ENCODE data around the gene NISCH.

The NISCH gene

GRCh38 chr3:52468336-52468735, 12.9 kb downstream of the NISCH start:
- intact Hi-C loops (cut with DNase I) = no loop called here
- peak in 1 of 10 donors; percentile 60 for DNase-seq

DNA sequence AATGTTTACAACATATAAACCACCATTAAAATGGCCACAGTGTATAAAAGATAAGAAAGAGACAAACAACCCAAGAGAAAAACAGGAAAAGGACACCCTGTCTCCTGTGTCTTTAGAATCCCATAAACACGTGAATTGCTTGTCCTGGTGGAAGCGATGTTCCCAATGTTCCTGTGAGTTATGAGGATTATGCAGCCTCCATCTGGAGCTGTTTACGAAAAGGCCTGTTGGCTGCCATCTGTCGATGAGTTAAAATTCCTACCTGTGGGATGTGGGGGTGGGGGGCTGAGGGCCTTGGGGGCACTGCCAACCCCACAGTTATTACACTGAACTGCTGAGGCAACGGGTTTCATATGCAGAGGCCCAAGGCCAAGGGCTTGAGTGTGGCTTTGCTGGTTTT, 13.6 kb downstream of the NISCH start:
- no peak for DNase-seq
- intact Hi-C loops (cut with DNase I) = no loop called here

DNA sequence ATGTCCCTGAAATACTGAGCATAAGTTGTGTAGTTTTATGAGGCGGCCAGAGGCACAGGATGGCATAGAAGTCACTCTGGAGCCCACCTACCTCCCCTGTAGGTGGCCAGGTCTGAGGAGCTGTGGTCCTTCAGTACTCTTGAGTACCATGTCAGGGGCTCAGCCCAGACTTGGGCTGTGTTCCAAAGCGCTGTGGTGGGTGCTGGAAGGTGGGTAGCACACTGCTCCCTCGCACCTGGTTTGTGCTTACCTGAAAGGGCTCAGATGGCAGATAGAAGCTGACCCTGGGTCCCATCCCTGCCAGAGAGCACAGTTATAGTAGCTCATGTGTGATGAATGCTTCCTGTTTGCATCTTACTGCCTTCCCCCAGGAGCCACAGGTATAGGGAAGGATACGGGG, 15.5 kb downstream of the NISCH start:
- intact Hi-C loops (cut with DNase I) = no loop called here
- DNase-seq = no peak

DNA sequence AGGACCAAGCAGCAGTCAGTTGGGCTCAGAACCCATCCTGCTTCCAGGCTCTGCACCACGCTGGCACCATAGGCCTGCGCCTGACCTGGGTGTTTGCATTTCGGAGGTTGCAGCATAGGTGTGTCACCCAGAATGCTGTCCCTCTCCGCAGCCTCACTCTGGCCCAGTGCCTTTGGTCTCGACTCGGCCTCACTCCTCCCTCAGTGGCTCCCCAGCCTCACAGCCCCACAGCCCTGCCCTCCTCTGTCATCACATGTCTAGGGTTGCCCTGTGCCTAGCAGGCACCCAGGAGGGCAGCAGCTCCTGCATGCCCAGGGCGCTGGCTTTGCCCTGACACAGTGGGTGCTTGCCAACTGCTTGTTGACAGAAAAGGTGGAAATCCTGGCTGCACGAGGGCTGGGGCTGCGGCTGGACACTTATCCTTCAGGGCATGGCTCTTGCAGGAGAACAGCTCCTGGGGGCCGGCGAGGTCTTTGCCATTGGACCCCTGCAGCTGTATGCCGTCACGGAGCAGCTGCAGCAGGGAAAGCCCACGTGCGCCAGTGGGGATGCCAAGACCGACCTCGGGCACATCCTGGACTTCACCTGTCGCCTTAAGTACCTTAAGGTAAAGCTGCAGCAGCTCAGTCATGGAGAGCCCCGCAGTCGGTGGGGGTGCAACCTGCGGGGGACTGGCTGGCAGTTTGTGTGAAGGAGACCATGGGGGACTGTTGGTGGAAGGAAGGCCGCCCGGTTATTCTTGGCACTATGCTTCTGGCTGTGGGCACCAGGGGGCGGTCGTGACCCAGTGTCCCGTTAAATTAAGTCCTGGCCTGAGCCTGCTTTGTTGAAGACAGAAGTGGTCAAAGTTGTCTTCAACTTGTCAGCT, 16.2 kb downstream of the NISCH start:
- intact Hi-C loops (cut with DNase I) = loop anchor here (2.0 kb wide), 1 partner anchor 65 kb away; the partner anchor contains the start of gene UQCC5
- peak in 7 of 10 donors; percentile 55 to 93 (median 67) for DNase-seq

- intact Hi-C loops (cut with DNase I) = loop anchor here (2.0 kb wide), 1 partner anchor 64 kb away; the partner anchor contains the start of gene UQCC5
- no peak for DNase-seq
These were observed 17.0 kb downstream of the NISCH start for GRCh38 chr3:52472239-52473000.

DNA sequence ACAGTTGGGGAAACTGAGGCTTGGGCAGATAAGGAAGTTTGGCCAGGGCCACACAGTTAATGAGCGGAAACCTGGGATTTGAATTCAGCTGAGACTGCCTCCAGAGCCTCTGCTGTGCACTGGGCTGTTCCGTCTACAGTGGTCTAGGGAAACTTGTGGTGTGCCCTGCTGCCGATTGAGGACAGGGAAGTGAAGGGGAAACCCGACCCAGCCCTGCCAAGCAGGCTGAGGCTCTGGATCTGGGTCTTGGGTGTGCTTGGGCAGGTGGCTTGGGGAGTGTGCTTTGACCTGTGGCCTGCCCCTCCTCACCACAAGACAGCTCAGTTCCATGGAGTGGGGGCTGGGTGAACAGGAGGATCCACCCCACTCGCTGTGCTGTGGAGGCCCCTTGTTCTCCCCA, 17.6 kb downstream of the NISCH start:
- DNase-seq = no peak
- intact Hi-C loops (cut with DNase I) = loop anchor here (2.0 kb wide), 1 partner anchor 64 kb away; the partner anchor contains the start of gene UQCC5

- DNase-seq = no peak
- intact Hi-C loops (cut with DNase I) = no loop called here
These were observed 21.8 kb downstream of the NISCH start for GRCh38 chr3:52477076-52477795.

- no peak for DNase-seq
- intact Hi-C loops (cut with DNase I) = no loop called here
These were observed 22.3 kb downstream of the NISCH start for GRCh38 chr3:52477796-52478095.

- no peak for DNase-seq
These were observed 23.9 kb downstream of the NISCH start for GRCh38 chr3:52479037-52479876.

GRCh38 chr3:52479877-52480575, 24.6 kb downstream of the NISCH start:
- intact Hi-C loops (cut with DNase I) = no loop called here
- peak in 1 of 10 donors; percentile 9 for DNase-seq

More at GRCh38 chr3:52479037-52479876, 23.9 kb downstream of the NISCH start:
- intact Hi-C loops (cut with DNase I) = no loop called here

- peak in 8 of 10 donors; percentile 54 to 95 (median 67) for DNase-seq
- intact Hi-C loops (cut with DNase I) = no loop called here
These were observed 25.6 kb downstream of the NISCH start for GRCh38 chr3:52480768-52481715.

DNA sequence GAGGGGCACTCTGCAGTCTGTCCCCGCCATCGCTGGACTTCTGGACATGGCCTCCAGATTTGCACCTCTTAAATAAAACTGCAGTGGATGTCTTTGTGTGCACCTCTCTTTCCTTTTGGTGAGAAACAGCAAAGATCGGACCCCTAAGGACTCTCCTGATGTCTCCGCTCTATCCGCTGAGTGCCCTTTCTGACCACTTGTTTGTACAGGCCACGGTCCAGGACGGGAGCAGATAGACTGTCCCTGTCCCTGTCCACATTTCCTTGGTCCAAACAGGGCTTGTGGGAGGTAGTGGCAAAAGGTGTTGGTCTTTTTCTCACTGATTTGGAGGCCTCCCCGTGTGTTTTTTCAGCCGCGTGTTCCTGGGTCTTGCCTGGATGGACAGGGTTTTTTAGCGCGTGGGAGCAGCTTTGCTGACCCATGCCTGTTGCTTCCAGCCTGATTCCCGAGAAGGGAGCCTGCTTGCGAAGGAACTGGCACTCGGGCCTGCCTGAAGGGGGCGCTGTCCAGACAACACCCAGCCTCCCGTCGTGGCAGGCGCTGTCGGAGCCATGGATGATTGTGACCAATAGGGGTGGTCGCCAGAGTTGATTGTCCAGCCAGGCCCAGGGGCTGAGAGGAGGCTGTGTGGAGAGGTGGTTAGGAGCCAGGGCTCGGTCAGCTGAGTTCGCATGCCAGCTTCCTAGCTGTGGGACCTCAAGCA, 26.6 kb downstream of the NISCH start:
- intact Hi-C loops (cut with DNase I) = no loop called here
- DNase-seq = no peak

- no peak for DNase-seq
- intact Hi-C loops (cut with DNase I) = no loop called here
These were observed 27.7 kb downstream of the NISCH start for GRCh38 chr3:52483081-52483480.

GRCh38 chr3:52483577-52484381, 28.4 kb downstream of the NISCH start:
- DNase-seq = no peak
- intact Hi-C loops (cut with DNase I) = no loop called here

DNA sequence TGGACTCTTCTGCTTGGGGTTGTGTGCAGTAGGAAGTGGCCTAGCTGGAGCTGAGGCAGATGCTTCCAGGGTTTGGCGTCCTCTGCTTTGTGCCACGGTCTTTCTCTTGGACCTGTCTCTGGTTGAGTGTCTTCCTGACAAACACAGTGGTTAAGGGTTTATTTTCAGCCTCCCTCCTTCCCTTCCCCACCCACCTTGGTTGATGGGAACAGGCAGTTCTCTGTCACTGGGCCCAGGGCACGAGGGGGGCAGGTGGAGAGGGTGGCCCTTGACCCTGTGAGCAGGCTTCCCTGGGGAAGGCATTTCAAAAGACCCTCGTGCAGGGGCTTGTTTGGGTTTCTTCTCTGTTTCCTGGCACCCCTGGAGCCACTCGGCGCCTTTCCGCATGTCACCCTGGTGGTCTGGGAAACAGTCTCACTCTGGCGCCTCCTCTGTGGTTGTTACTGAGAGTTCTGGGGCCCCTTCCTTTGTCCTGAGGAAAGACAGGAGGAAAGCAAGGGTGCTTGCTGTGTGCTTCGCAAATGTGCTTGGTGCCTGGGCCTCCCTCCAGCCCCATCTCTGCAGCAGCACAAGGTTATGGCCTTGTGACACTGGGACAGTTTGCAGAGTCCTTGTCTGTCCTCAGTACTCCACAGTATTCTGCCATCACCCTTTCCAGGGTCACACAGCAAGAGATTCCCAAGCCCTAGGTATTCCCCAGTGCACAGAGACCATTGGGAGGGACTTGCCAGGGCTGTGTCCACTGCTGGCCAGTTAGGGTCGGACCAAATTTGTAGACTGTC, 29.5 kb downstream of the NISCH start:
- no peak for DNase-seq
- intact Hi-C loops (cut with DNase I) = no loop called here

Measured in posterior cingulate gyrus (tissue), 11 donors.